M059J (cell line): ENCODE results near the gene CFAP46. TPM values are rescaled to one million over a fixed set of nuclear protein-coding genes. Genes with fewer than 3 reads are reported as not detected.

ENCODE experiments used
- DNase-seq: peaks from one replicate; pipeline ENCODE4 v3.0.0-alpha.2; 2012; ENCODE audit warnings: low read depth
- total RNA-seq: library from RNA; depleted of rRNA; stranded (reverse); fragments of >200 nt; shearing (Covaris generic); gene quantifications from 2 replicates; pipeline ENCODE4 v1.2.3, GENCODE V29; 2014

Gene CFAP46
- total RNA-seq, 1 experiment from 2014 or later: not detected

DNA sequence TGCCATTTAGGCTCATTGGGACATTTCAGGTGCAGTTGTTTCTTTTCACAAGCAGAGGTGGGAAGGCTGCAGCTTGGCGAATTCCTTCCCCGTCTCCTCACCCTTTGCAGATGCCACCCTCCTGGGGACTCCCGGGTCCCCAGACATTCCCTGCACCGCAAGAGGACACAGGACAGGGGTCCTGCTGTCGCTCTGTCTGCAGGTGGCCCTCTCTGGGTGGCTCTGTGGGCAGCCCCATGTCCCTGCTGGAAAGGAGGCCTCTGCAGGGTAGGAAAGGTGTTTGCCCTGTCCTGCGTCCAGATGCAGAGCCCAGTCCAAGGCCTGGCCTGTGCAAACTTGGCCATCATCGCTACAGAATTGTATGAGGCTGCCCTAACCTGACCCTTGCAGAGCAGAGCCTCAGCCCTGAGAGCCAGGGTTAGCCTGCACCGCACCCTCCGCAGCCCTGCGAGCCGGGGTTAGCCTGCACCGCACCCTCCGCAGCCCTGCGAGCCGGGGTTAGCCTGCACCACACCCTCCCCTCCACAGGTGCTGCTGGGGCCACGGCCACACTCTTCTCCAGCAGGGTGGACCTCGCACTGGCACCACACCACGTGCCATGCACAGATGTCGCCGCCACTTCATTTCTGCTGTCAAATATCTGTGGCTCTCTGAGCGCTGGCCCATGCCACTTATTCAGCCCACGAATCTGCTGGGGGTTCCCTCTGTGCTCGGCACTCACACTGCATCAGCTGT is 61.0 kb downstream of the CFAP46 start:
- no peak for DNase-seq

GRCh38 chr10:132880128-132880981 is 62.0 kb downstream of the CFAP46 start:
- no peak for DNase-seq

DNA sequence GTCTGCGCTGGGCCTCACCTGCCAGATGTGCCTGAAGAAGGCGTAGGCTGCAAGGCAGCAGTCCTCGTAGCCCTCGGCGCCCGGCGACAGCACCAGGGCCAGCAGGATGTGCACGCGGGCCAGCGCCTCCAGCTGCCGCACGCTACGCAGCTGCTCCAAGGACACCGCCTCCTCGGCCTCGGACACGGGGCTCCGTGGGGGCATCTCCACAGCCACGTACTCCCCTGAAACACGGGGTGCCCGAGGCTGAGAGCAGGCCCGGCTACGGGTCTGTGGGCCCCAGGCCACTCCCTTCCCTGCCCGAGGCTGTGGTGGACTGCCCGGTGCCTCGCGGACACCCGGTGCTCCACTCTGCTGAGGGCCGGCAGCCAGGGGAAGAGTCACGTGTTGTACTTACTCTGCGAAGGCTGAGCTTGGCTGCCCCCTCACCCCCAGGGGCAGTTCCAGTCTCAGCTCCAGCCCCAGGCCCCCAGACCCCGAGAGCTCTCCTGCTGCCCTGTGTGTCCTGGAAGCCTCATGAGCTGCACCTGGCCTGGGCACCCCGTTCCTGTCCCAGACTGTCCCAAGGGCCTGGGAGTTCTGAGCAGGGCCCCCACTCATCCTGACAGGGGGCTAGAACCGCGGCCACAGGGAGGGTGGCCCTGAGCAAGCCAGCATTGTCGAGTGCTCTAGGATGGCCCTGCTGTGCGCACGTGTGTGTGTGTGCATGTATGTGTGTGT is 62.8 kb downstream of the CFAP46 start:
- no peak for DNase-seq

DNA sequence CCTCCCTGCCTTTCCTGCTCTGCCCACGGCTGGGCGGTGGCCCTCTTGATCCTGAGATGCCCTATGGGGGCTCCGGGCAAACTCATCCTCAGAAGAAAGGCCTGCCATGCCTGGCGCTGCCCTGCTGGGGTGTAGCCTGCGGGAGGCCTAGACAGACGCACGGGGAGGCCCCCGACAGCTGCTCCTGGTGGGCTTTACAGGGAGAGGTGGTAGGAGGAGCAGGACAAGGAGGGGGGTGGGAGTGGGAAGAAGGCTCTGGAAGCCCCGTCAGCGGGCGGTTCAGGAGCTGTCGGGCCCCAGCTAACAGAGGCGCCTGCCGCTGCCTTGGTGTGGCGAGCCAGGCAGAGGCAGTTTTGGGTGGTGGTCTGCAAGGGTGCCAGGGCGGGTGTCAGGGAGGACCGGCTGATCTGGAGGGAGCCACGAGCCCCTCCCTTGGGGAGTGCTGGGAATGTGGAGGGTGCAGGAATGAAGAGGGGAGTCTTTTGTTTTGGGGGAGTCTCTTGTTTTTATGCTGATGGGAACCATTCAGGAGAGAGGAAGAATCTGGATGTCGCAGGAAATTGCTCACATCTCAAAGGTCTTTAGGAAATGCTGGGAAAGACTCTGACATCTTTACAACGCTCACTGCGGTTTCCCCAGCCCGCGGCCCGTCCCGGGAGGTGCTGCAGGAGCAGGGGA is 63.5 kb downstream of the CFAP46 start:
- DNase-seq: no peak

GRCh38 chr10:132878091-132878729 is 64.2 kb downstream of the CFAP46 start:
- DNase-seq: no peak

DNA sequence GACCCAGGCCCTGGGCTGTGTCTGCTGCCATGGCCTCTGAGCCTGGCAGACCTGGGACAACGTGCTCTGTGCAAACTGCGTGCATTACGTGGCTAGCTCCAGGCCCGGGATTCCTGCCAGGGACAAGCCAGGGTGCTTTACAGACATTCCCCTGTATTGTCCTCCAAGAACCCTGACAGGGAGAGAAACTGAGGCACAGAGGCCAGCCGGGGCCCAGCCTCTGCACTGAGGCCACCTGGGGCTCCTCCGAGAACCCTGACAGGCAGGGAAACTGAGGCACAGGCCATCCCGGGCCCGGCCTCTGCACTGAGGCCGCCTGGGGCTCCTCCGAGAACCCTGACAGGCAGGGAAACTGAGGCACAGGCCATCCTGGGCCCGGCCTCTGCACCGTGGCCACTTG is 64.9 kb downstream of the CFAP46 start:
- no peak for DNase-seq

- DNase-seq: no peak
These were observed 65.4 kb downstream of the CFAP46 start for GRCh38 chr10:132876993-132877431.

DNA sequence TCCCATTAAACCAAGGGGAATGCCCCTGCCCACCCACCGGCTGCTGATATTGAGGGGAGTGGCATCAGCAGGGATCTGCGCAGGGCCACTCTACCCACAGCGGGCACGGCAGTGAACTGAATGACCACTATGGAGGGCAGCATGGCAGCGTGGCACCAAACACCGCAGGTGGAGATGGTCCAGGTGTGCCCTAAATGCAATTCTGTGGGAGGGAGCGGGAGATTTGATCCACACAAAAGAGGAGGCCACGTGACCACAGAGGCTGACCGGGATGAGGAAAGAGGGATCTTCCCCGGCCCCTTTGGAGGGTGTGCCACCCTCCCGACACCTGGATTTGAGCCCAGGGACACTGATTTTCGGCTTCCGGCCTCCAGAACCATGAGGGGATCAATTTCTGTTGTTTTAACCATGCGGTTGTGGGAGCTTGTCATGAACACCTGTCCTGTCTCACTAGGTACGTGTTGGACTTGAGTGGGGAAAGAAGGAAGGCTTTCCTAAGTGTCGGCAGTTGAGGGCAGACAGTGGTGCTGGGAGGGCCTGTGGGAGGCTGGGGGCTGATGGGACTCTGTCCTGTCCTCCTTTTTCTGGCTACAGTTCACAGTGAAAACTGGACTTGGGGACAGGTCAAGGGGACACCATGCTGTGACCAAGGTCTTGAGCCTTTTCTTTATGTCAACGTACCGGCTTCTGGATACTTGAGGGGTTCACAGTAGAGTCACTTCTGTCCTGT is 66.1 kb downstream of the CFAP46 start:
- DNase-seq: no peak

DNA sequence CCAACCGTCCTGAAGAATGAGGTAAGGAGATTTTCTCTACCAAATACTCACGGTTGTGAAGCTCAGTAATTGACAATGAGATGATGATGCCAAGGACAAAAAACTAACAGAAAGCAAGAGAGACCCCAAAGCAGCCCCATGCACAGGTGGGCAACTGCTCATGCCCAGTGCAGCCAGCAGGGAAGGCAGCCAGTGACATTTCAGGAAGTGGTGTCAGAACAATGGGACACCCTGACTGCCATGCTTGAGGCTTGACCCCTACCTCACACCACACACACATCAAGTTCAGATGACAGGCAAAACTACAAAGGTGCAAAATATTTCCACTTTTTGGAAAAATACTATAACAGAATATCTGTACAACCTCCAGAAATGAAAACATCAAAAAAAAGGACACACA is 66.9 kb downstream of the CFAP46 start:
- DNase-seq: no peak

GRCh38 chr10:132873395-132873794 is 69.0 kb downstream of the CFAP46 start:
- no peak for DNase-seq

- no peak for DNase-seq
These were observed 69.7 kb downstream of the CFAP46 start for GRCh38 chr10:132872658-132873057.

DNA sequence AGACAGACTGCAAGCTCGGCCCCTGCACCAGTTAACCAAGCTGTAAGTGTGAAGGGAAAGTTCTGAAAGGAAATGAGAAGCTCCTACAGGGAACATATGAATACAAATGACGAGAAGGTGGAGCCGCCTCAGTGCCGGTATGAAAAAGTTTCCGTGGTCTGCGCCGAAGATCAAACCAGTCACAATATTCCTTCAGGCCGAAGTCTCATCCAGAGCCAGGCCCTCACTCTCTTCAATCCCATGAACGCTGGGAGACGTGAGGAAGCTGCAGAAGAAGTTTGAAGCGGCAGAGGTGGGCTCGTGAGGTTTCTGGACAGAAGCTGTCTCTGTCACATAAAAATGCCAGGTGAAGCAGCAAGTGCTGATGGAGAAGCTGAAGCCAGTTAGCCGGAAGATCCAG is 71.9 kb downstream of the CFAP46 start:
- DNase-seq: no peak

- no peak for DNase-seq
These were observed 72.7 kb downstream of the CFAP46 start for GRCh38 chr10:132869621-132870020.

DNA sequence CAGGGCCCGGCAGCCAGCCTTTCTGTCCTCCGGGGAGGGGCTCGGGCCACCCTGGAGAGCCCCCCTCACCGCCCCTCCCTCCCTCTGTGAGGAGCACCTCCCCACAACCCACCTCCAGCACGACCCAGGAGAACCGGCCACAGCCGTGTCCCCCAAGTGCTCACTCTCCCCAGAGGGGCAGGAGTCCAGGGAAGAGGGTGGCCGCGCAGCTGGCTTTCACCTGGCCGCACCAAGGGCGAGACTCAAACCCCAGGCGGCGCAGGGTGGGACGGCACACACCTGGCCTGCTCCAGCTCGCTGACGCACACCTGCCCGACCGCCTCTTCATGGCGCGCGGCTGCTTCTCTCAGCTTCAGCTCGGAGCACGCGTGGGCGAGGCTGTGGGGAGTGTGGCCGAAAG is 73.4 kb downstream of the CFAP46 start:
- DNase-seq: no peak

DNA sequence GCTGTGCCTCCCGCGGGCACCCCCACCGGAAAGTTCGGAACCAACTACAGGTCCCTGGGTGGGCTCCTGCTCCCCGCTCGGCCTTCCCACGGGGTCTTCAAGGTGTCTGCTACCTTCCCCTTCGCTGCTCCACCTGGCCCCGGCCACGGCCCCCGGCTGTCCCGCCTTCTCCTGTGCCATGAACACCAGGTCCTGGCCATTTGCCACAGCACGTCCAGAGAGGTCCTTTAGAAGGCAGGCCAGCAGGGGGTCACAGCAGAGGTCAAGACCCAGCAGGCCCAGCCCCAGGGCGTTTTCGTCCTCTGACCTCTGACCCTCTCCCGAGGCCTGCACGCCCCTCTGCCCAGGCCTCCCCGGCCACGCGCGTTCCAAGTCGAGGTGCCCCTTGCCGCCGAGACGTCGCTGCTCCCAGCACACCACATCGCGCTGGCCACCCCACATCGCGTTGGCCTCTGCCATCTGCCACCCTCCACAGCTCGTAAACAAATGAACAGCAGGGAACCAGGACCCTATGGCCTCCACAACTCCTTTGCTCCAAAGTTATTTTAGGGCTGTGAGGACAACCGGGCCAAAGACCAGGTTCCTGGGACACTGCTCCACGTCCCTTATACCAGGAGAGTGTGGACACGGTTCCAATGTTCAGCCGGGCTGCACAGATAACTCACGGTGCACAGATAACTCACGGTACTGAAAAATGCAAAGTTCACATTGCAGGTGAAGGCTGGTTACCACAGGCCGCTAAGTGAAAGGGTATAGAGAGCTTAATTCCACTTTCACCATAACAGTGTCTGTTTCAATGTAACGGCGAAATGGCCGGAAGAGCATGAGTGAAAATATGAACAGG is 74.3 kb downstream of the CFAP46 start:
- no peak for DNase-seq

DNA sequence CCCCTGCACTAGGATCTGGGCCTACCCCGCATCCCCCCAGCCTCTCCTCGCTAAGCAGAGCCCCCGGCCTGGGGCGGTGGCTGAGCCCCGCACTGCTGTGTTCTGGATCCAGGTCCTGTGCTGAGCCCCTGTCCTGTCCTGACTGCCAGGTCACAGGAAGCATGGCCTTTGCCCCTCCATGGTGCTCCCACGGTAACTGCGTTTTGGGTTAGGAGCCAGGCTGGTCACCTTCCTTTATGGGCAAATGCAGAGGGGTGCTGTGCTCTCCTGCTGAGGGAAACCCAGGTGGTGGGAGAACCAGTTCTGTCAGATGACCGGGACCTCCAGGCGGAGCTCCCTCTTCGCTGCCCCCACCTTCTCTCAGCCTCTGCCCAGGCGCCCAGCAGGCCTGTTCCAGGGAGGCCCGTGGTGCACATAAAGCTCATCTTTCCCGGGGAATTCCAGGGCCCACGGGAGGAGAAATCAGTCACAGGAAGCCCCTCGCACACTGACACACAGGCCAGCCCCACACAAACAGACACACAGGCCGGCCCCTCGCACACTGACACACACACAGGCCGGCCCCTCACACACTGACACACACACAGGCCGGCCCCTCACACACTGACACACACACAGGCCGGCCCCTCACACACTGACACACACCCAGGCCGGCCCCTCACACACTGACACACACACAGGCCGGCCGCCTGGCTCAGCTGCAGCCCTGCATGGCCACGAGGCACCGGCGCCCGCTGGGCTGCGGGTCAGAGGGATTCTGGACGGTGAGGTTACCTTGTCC is 75.6 kb downstream of the CFAP46 start:
- DNase-seq: no peak

DNA sequence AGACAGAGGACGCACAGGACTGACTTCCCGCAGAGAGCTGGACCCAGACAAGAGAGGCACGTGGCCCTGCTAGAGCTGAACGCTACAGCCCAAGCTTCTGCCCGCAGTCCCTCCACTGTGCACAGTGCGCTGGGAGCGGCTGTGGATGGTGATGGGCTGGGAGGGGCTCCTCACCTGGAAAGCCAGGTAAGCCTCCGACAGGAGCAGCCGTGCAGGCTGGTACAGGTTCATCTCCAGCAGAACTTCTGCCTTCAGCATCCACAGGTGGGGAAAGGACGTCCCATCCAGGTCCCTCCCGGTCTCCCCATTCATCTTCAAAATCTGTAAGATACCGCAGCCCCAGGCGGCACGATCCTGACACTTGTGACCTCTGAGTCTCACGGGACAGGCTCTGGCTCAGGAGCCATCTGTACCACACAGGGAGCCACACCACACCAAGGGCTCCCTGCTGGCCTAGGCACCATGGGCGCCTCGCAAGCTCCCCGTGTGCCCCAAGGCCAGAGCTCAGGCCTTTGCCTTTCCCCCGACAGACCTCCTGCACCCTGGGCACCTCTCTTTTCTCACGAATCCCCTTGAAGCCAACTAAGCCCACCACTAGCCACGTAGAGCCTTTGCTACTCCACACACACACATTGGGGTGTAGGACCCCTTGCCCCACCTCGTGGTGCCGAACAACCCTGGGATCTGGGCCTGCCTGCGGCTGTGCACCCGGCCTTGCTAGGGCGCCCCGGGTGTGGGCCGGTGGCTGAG is 76.3 kb downstream of the CFAP46 start:
- DNase-seq: no peak

DNA sequence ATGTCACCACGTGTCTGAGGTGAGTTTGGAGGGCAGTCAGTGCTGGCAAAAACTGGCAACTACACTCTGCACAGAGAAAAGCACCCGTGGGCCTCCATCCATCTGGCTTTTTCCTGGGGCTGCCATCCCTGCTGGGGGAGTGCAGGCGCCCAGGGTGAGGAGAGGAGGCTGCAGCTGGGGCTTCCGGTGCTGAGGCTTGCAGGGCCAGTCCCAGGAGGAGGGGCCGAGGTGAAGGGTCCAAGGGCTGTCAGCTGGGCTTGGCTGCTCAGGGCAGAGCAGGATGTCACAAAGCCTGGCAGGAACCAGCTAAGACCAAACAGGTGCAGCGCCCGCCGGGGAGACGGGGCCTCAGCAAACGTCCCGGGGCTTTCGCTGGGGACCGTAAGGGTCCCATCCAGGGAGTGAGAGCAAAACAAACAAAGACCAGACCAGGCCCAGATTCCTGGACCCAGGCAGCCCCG is 77.2 kb downstream of the CFAP46 start:
- DNase-seq: no peak
